Memory B cell (primary cell): ENCODE data around the gene TRIM63.

Experiments used
- ATAC-seq: fragments of 150-1000 bp; cut with Tn5 transposase; 2 replicates; pipeline ENCODE4 v1.10.0; 2021; ENCODE audit warnings: low read depth, mild to moderate bottlenecking, moderate library complexity
- DNase-seq, 2 donors: peaks; one replicate each; pipeline ENCODE4 v3.0.0; 2022; ENCODE audit warnings: low spot score in 2 of 2
- H3K27ac Mint-ChIP-seq: one replicate; pipeline ENCODE4 v1.8.0; 2022; ENCODE audit warnings: mild to moderate bottlenecking, moderate library complexity, mixed read lengths
- H3K27me3 Mint-ChIP-seq: one replicate; pipeline ENCODE4 v1.8.0; 2022; ENCODE audit warnings: mixed read lengths
- H3K36me3 Mint-ChIP-seq: one replicate; pipeline ENCODE4 v1.8.0; 2022; ENCODE audit warnings: mild to moderate bottlenecking, mixed read lengths
- H3K4me1 Mint-ChIP-seq: one replicate; pipeline ENCODE4 v1.8.0; 2022; ENCODE audit warnings: mixed read lengths
- H3K4me3 Mint-ChIP-seq: one replicate; pipeline ENCODE4 v1.8.0; 2022; ENCODE audit warnings: mild to moderate bottlenecking, moderate library complexity, mixed read lengths
- H3K9me3 Mint-ChIP-seq: one replicate; pipeline ENCODE4 v1.8.0; 2022; ENCODE audit warnings: mixed read lengths

TRIM63 gene

GRCh38 chr1:26078286-26079177 is 11.1 kb upstream of the TRIM63 start:
- Mint-ChIP-seq H3K27me3 (peaks cover 21% of the 10 kb centered on the region), H3K9me3 (no peaks in the 10 kb centered on the region), H3K4me3 (no peak overlapping the region), H3K27ac (no peak overlapping the region), H3K4me1 (no peaks in the 10 kb centered on the region), H3K36me3 (peaks cover 1% of the 10 kb centered on the region)
- ATAC-seq (no peak), DNase-seq (no peak)

GRCh38 chr1:26077524-26077923 is 10.1 kb upstream of the TRIM63 start:
- ATAC-seq (no peak), DNase-seq (no peak)
- Mint-ChIP-seq H3K27ac (no peak overlapping the region), H3K36me3 (peaks cover 1% of the 10 kb centered on the region), H3K4me1 (no peaks in the 10 kb centered on the region), H3K27me3 (peaks cover 23% of the 10 kb centered on the region), H3K9me3 (no peaks in the 10 kb centered on the region), H3K4me3 (no peak overlapping the region)

- peaks cover 1% of the 10 kb centered on the region for H3K36me3 Mint-ChIP-seq
- no peaks in the 10 kb centered on the region for H3K9me3 Mint-ChIP-seq
- ATAC-seq (no peak), DNase-seq (no peak)
- H3K4me3 Mint-ChIP-seq = no peak overlapping the region
- peaks cover 26% of the 10 kb centered on the region for H3K27me3 Mint-ChIP-seq
- H3K4me1 Mint-ChIP-seq = no peaks in the 10 kb centered on the region
- H3K27ac Mint-ChIP-seq = no peak overlapping the region
Measured at GRCh38 chr1:26075421-26076144, 8.2 kb upstream of the TRIM63 start.

GRCh38 chr1:26072305-26072704 is 4.9 kb upstream of the TRIM63 start:
- H3K27ac Mint-ChIP-seq = no peak overlapping the region
- no peaks in the 10 kb centered on the region for H3K4me1 Mint-ChIP-seq
- ATAC-seq (no peak), DNase-seq (no peak)
- H3K27me3 Mint-ChIP-seq = peaks cover 29% of the 10 kb centered on the region
- no peaks in the 10 kb centered on the region for H3K9me3 Mint-ChIP-seq
- H3K4me3 Mint-ChIP-seq = no peak overlapping the region
- H3K36me3 Mint-ChIP-seq = peaks cover 1% of the 10 kb centered on the region

- H3K4me1 Mint-ChIP-seq = no peaks in the 10 kb centered on the region
- DNase-seq = no peak
- H3K27me3 Mint-ChIP-seq = peaks cover 26% of the 10 kb centered on the region
- no peaks in the 10 kb centered on the region for H3K36me3 Mint-ChIP-seq
- no peak overlapping the region for H3K27ac Mint-ChIP-seq
- no peaks in the 10 kb centered on the region for H3K9me3 Mint-ChIP-seq
- no peak for ATAC-seq
- H3K4me3 Mint-ChIP-seq = no peak overlapping the region
Measured at GRCh38 chr1:26070963-26071342, 3.5 kb upstream of the TRIM63 start.

GRCh38 chr1:26070296-26070962 is 3.0 kb upstream of the TRIM63 start:
- no peaks in the 10 kb centered on the region for H3K9me3 Mint-ChIP-seq
- no peak for ATAC-seq
- H3K27me3 Mint-ChIP-seq = peaks cover 22% of the 10 kb centered on the region
- H3K36me3 Mint-ChIP-seq = no peaks in the 10 kb centered on the region
- no peak for DNase-seq
- no peak overlapping the region for H3K27ac Mint-ChIP-seq
- H3K4me1 Mint-ChIP-seq = no peaks in the 10 kb centered on the region
- no peak overlapping the region for H3K4me3 Mint-ChIP-seq

- Mint-ChIP-seq H3K27me3 (peaks cover 21% of the 10 kb centered on the region), H3K4me3 (no peak overlapping the region), H3K4me1 (no peaks in the 10 kb centered on the region), H3K27ac (no peak overlapping the region), H3K9me3 (no peaks in the 10 kb centered on the region), H3K36me3 (no peaks in the 10 kb centered on the region)
- DNase-seq (no peak), ATAC-seq (no peak)
Measured at GRCh38 chr1:26069941-26070295, 2.5 kb upstream of the TRIM63 start.

- Mint-ChIP-seq H3K27ac (no peak overlapping the region), H3K4me1 (no peaks in the 10 kb centered on the region), H3K36me3 (no peaks in the 10 kb centered on the region), H3K27me3 (peaks cover 14% of the 10 kb centered on the region), H3K4me3 (no peak overlapping the region), H3K9me3 (no peaks in the 10 kb centered on the region)
- DNase-seq (no peak), ATAC-seq (no peak)
Measured at GRCh38 chr1:26066857-26067256, 573 bp downstream of the TRIM63 start.

GRCh38 chr1:26066160-26066559 is 1.3 kb downstream of the TRIM63 start:
- ATAC-seq (no peak), DNase-seq (no peak)
- Mint-ChIP-seq H3K4me3 (no peak overlapping the region), H3K9me3 (no peaks in the 10 kb centered on the region), H3K27me3 (peaks cover 14% of the 10 kb centered on the region), H3K4me1 (no peaks in the 10 kb centered on the region), H3K27ac (no peak overlapping the region), H3K36me3 (no peaks in the 10 kb centered on the region)

GRCh38 chr1:26064553-26064952 is 2.9 kb downstream of the TRIM63 start:
- DNase-seq = no peak
- Mint-ChIP-seq H3K4me3 (no peak overlapping the region), H3K36me3 (no peaks in the 10 kb centered on the region), H3K4me1 (no peaks in the 10 kb centered on the region), H3K9me3 (no peaks in the 10 kb centered on the region), H3K27me3 (peaks cover 16% of the 10 kb centered on the region), H3K27ac (no peak overlapping the region)
- no peak for ATAC-seq

GRCh38 chr1:26060832-26061574 is 6.4 kb downstream of the TRIM63 start:
- Mint-ChIP-seq H3K27me3 (peaks cover 16% of the 10 kb centered on the region), H3K36me3 (no peaks in the 10 kb centered on the region), H3K9me3 (no peaks in the 10 kb centered on the region), H3K27ac (no peak overlapping the region), H3K4me3 (no peak overlapping the region), H3K4me1 (no peaks in the 10 kb centered on the region)
- DNase-seq (no peak), ATAC-seq (no peak)

- H3K36me3 Mint-ChIP-seq = no peaks in the 10 kb centered on the region
- DNase-seq = no peak
- no peaks in the 10 kb centered on the region for H3K9me3 Mint-ChIP-seq
- ATAC-seq = no peak
- H3K27ac Mint-ChIP-seq = no peak overlapping the region
- peaks cover 18% of the 10 kb centered on the region for H3K27me3 Mint-ChIP-seq
- H3K4me1 Mint-ChIP-seq = no peaks in the 10 kb centered on the region
- no peak overlapping the region for H3K4me3 Mint-ChIP-seq
Measured at GRCh38 chr1:26059906-26060305, 7.5 kb downstream of the TRIM63 start.

GRCh38 chr1:26058052-26058595 is 9.3 kb downstream of the TRIM63 start:
- Mint-ChIP-seq H3K4me1 (no peaks in the 10 kb centered on the region), H3K27ac (no peak overlapping the region), H3K36me3 (no peaks in the 10 kb centered on the region), H3K27me3 (peaks cover 16% of the 10 kb centered on the region), H3K9me3 (no peaks in the 10 kb centered on the region), H3K4me3 (no peak overlapping the region)
- DNase-seq (no peak), ATAC-seq (no peak)
